Keratinocyte (primary cell): ENCODE data around the gene IQCK. TPM values are rescaled to one million over a fixed set of nuclear protein-coding genes. Genes with fewer than 3 reads are reported as not detected.

Experiments
- DNase-seq: peaks from one replicate; pipeline ENCODE4 v3.0.0-alpha.2; 2011; ENCODE audit warnings: low read depth, missing footprints, low spot score
- FAIRE-seq: peaks from 2 replicates; lab custom pipeline; 2011; peaks lifted over from hg19 to GRCh38; lab: Jason Lieb, UNC
- H2AFZ ChIP-seq: 2 replicates; pipeline ENCODE4 v1.6.0; 2012; ENCODE audit warnings: low read length, control low read depth, inconsistent platforms; ENCODE audit not compliant: control insufficient read depth
- H3K27ac ChIP-seq: 2 replicates; pipeline ENCODE4 v1.5.1; 2011; ENCODE audit warnings: low read length; ENCODE audit not compliant: control insufficient read depth, insufficient read depth
- H3K27me3 ChIP-seq: 3 replicates; pipeline ENCODE4 v1.6.0; 2011; ENCODE audit warnings: low read length; ENCODE audit not compliant: control insufficient read depth, insufficient read depth; ENCODE audit errors: extremely low read depth
- H3K36me3 ChIP-seq, 2 experiments: 2 replicates in 1 of 2; 3 replicates in 1 of 2; pipeline ENCODE4 v1.5.1; 2011; ENCODE audit warnings: low read length in 2 of 2, mild to moderate bottlenecking in 1 of 2; ENCODE audit not compliant: control insufficient read depth in 2 of 2, insufficient read depth in 2 of 2; ENCODE audit errors: extremely low read depth in 1 of 2
- H3K4me1 ChIP-seq: 3 replicates; pipeline ENCODE4 v1.5.1; 2011; ENCODE audit warnings: low read length; ENCODE audit not compliant: control insufficient read depth, insufficient read depth; ENCODE audit errors: extremely low read depth
- H3K4me2 ChIP-seq: 3 replicates; pipeline ENCODE4 v1.6.0; 2011; ENCODE audit warnings: low read depth, low read length; ENCODE audit not compliant: control insufficient read depth, insufficient read depth; ENCODE audit errors: extremely low read depth
- H3K4me3 ChIP-seq, 3 experiments: fragments of 200-600 bp in 1 of 3; sonication (generic) in 1 of 3; 2 replicates in 2 of 3; 3 replicates in 1 of 3; pipeline ENCODE4 v1.5.1; 2011 to 2016; ENCODE audit warnings: low read length in 3 of 3, mild to moderate bottlenecking in 3 of 3, control low read depth in 2 of 3, inconsistent platforms in 1 of 3, low read depth in 1 of 3, mixed read lengths in 1 of 3, mixed run types in 1 of 3, moderate library complexity in 1 of 3; ENCODE audit not compliant: control insufficient read depth in 2 of 3, insufficient read depth in 2 of 3; ENCODE audit errors: extremely low read depth in 1 of 3
- H3K79me2 ChIP-seq: 2 replicates; pipeline ENCODE4 v1.6.0; 2012; ENCODE audit warnings: low read length; ENCODE audit not compliant: control insufficient read depth, insufficient read depth
- H3K9ac ChIP-seq: 3 replicates; pipeline ENCODE4 v1.6.0; 2011; ENCODE audit warnings: low read length; ENCODE audit not compliant: control insufficient read depth, insufficient read depth; ENCODE audit errors: extremely low read depth
- H3K9me1 ChIP-seq: 3 replicates; pipeline ENCODE4 v1.6.0; 2011; ENCODE audit warnings: low read length; ENCODE audit not compliant: control insufficient read depth, insufficient read depth; ENCODE audit errors: extremely low read depth
- H3K9me3 ChIP-seq: 2 replicates; pipeline ENCODE4 v1.5.1; 2012; ENCODE audit warnings: low read depth, low read length; ENCODE audit not compliant: control insufficient read depth
- H4K20me1 ChIP-seq: 3 replicates; pipeline ENCODE4 v1.6.0; 2011; ENCODE audit warnings: low read length; ENCODE audit not compliant: control insufficient read depth, insufficient read depth; ENCODE audit errors: extremely low read depth
- EZH2 ChIP-seq: IDR thresholded peaks from one replicate; pipeline ENCODE4 v1.6.1; 2012; ENCODE audit warnings: inconsistent platforms, mild to moderate bottlenecking, low read length, moderate library complexity
- dilution Hi-C: fragments of 300-500 bp; cut with MboI; formaldehyde crosslinking; loops from one replicate; pipeline ENCODE4 v1.7.0; 2020; ENCODE audit warnings: low sequenced_read_pairs; ENCODE audit not compliant: extremely low pct_ligation_motif_present
- polyA plus RNA-seq, 5 experiments: library from polyadenylated mRNA; depleted of rRNA in 3 of 5; stranded (reverse) in 3 of 5; stranded (forward) in 1 of 5; unstranded in 1 of 5; fragments of >200 nt; gene quantifications; 1 replicate in 1 of 5; 2 replicates in 3 of 5; 3 replicates in 1 of 5; pipeline versions ENCODE4 v1.2.1 to v1.2.3, GENCODE V29; 2011 to 2012; ENCODE audit warnings: missing spikeins in 2 of 5, low read depth in 1 of 5, low replicate concordance in 1 of 5
- TF ChIP-seq, protein P1 (sequence below), 3 experiments: IDR thresholded peaks in 1 of 3; conservative IDR thresholded peaks in 1 of 3; optimal IDR thresholded peaks in 1 of 3; 2 replicates in 2 of 3; 3 replicates in 1 of 3; pipeline versions ENCODE3 to v1.5.1; 2011; ENCODE audit warnings: low read length in 3 of 3, mild to moderate bottlenecking in 3 of 3, moderate library complexity in 2 of 3, control low read depth in 1 of 3, inconsistent platforms in 1 of 3; ENCODE audit not compliant: insufficient read depth in 2 of 3; ENCODE audit errors: extremely low read depth in 1 of 3

Gene IQCK
- polyA plus RNA-seq, 1 donor (not counting 4 experiments of a cell fraction or from before 2014, with no cell fraction given), result 9.7 TPM

DNA sequence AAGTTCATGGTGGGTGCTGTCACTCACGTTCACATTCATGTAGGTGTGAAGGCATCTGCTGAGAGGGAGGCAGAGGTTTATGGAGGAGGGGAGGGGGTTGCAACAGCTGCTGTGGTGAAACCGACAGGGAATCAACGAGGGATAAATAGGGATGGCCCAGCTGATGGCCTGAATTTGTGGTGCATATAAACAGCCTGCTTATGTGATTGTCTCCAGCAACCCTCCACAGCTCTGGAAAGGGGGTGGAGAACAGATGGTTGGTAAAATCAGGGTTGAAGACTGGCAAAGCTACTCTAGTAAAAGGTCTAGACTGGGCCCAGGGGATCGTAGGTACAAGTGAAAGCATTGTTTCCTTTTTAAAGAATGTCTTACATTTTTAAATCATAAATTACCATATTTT, 53.7 kb downstream of the IQCK start:
- Histone ChIP-seq H3K36me3 (no peaks in the 10 kb centered on the region), H3K4me1 (no peaks in the 10 kb centered on the region), H3K27me3 (no peaks in the 10 kb centered on the region), H3K27ac (no peak overlapping the region), H4K20me1 (no peaks in the 10 kb centered on the region), H3K79me2 (no peaks in the 10 kb centered on the region), H2AFZ (no peak overlapping the region), H3K4me2 (no peak overlapping the region), H3K4me3 (no peak overlapping the region), H3K9me1 (no peaks in the 10 kb centered on the region), H3K9ac (no peak overlapping the region), H3K9me3 (no peaks in the 10 kb centered on the region)
- no peak for TF ChIP-seq EZH2
- TF ChIP-seq, protein P1, sequence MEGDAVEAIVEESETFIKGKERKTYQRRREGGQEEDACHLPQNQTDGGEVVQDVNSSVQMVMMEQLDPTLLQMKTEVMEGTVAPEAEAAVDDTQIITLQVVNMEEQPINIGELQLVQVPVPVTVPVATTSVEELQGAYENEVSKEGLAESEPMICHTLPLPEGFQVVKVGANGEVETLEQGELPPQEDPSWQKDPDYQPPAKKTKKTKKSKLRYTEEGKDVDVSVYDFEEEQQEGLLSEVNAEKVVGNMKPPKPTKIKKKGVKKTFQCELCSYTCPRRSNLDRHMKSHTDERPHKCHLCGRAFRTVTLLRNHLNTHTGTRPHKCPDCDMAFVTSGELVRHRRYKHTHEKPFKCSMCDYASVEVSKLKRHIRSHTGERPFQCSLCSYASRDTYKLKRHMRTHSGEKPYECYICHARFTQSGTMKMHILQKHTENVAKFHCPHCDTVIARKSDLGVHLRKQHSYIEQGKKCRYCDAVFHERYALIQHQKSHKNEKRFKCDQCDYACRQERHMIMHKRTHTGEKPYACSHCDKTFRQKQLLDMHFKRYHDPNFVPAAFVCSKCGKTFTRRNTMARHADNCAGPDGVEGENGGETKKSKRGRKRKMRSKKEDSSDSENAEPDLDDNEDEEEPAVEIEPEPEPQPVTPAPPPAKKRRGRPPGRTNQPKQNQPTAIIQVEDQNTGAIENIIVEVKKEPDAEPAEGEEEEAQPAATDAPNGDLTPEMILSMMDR (optimal IDR thresholded peaks at IDR 0.05 in 1 of 3, IDR thresholded peaks at IDR 0.05 in 1 of 3, conservative IDR thresholded peaks at IDR 0.05 in 1 of 3; ENCODE audit: extremely low read depth in 1 of 3, insufficient read depth in 2 of 3, low read length in 3 of 3), result no peak
- FAIRE-seq (no peak), DNase-seq (no peak)
- dilution Hi-C loops, result no loop called here

DNA sequence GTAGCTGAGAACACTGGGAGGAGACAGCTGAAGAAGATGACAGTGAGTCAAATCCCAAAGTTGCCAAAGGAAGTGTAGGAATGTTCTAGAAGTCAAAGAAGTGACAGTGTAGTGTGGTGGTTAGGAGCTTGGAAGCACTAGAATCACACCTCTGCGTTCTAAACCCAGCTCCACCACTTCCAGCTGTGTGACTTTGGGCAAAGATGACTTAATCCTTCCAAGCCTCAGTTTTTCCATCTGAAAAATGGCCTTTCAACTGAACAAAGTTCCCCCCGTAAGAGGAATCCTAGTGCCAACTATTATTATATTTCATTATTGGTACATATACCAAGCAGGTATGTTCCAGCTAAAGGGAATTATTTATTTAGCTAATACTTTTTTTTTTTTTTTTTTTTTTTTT, 56.0 kb downstream of the IQCK start:
- no peaks in the 10 kb centered on the region for H3K79me2 ChIP-seq
- dilution Hi-C loops, result no loop called here
- TF ChIP-seq, protein P1 (optimal IDR thresholded peaks at IDR 0.05 in 1 of 3, IDR thresholded peaks at IDR 0.05 in 1 of 3, conservative IDR thresholded peaks at IDR 0.05 in 1 of 3; ENCODE audit: extremely low read depth in 1 of 3, insufficient read depth in 2 of 3, low read length in 3 of 3), result no peak
- TF ChIP-seq EZH2, result no peak
- H4K20me1 ChIP-seq, result no peaks in the 10 kb centered on the region
- no peaks in the 10 kb centered on the region for H3K36me3 ChIP-seq
- no peak overlapping the region for H3K4me3 ChIP-seq
- H3K4me1 ChIP-seq, result no peaks in the 10 kb centered on the region
- no peak for DNase-seq
- no peak overlapping the region for H3K9ac ChIP-seq
- H3K27ac ChIP-seq, result no peak overlapping the region
- H3K9me3 ChIP-seq, result no peaks in the 10 kb centered on the region
- H3K9me1 ChIP-seq, result no peaks in the 10 kb centered on the region
- no peak overlapping the region for H2AFZ ChIP-seq
- no peak overlapping the region for H3K4me2 ChIP-seq
- no peak for FAIRE-seq
- H3K27me3 ChIP-seq, result no peaks in the 10 kb centered on the region
